HEK293 (cell line): Measurements from ENCODE around the gene FOSL1.
A peak's percentile ranks its signal among the peaks of the same experiment; 100 is the strongest.

Experiments
- CTCF ChIA-PET: fragments of 350-600 bp; formaldehyde crosslinking; extraction: SDS; loops from one replicate; lab custom pipeline; 2021; ENCODE audit warnings: antibody characterized with exemption; lab: Yijun Ruan, JAX
- POLR2A ChIA-PET: fragments of 300-600 bp; formaldehyde crosslinking; extraction: SDS; loops from one replicate; lab custom pipeline; 2020; ENCODE audit warnings: antibody characterized with exemption, inconsistent platforms; lab: Yijun Ruan, JAX
- H3K27ac ChIP-seq: fragments of 200-500 bp; sonication (Bioruptor generic); 2 replicates; pipeline ENCODE4 v1.5.1; 2014; ENCODE audit warnings: low read depth, low read length, control low read depth, inconsistent platforms; ENCODE audit errors: extremely low read depth
- H3K36me3 ChIP-seq, 2 experiments: fragments of 200-500 bp in 1 of 2; sonication (Bioruptor generic) in 1 of 2; 1 replicate in 1 of 2; 2 replicates in 1 of 2; pipeline ENCODE4 v1.5.1; 2014 to 2017; ENCODE audit warnings: inconsistent platforms in 2 of 2, low read length in 2 of 2; ENCODE audit not compliant: control insufficient read depth in 2 of 2, insufficient read depth in 1 of 2
- H3K4me1 ChIP-seq: fragments of 200-500 bp; sonication (Bioruptor generic); 2 replicates; pipeline ENCODE4 v1.5.1; 2014; ENCODE audit warnings: mild to moderate bottlenecking, low read length, inconsistent platforms; ENCODE audit not compliant: control insufficient read depth, insufficient read depth
- H3K4me3 ChIP-seq: 2 replicates; pipeline ENCODE4 v1.5.1; 2011; ENCODE audit warnings: low read depth, mild to moderate bottlenecking, control low read depth, low read length, moderate library complexity
- H3K9me3 ChIP-seq: fragments of 200-500 bp; sonication (Bioruptor generic); 2 replicates; pipeline ENCODE4 v1.5.1; 2014; ENCODE audit warnings: low read depth, low read length, inconsistent platforms; ENCODE audit not compliant: control insufficient read depth, insufficient read depth
- AEBP2 ChIP-seq: fragments of 450-650 bp; formaldehyde crosslinking; IDR thresholded peaks from 2 replicates; pipeline ENCODE4 v1.5.1; 2016; ENCODE audit warnings: missing biosample characterization, missing genetic modification characterization, borderline replicate concordance
- EGR2 ChIP-seq: fragments of 450-650 bp; formaldehyde crosslinking; IDR thresholded peaks from 2 replicates; pipeline ENCODE4 v1.5.1; 2016; ENCODE audit warnings: low read depth, missing biosample characterization, missing genetic modification characterization
- GFI1B ChIP-seq: fragments of 450-650 bp; formaldehyde crosslinking; IDR thresholded peaks from 2 replicates; pipeline ENCODE4 v1.5.1; 2016; ENCODE audit warnings: missing biosample characterization, missing genetic modification characterization
- GLIS2 ChIP-seq: fragments of 450-650 bp; formaldehyde crosslinking; IDR thresholded peaks from 2 replicates; pipeline ENCODE4 v1.5.1; 2016; ENCODE audit warnings: missing biosample characterization, missing genetic modification characterization
- IKZF3 ChIP-seq: fragments of 450-650 bp; IDR thresholded peaks from 2 replicates; pipeline ENCODE4 v1.5.0; 2018; ENCODE audit warnings: missing biosample characterization, mild to moderate bottlenecking, missing genetic modification characterization, moderate library complexity
- KLF10 ChIP-seq: fragments of 450-650 bp; IDR thresholded peaks from 2 replicates; pipeline ENCODE4 v1.5.1; 2018; ENCODE audit warnings: missing biosample characterization, mild to moderate bottlenecking, missing genetic modification characterization
- ZFHX2 ChIP-seq: fragments of 450-650 bp; formaldehyde crosslinking; conservative IDR thresholded peaks from 2 replicates; pipeline ENCODE4 v1.5.1; 2016; ENCODE audit warnings: missing biosample characterization, missing genetic modification characterization
- ZFP69B ChIP-seq: fragments of 450-650 bp; formaldehyde crosslinking; IDR thresholded peaks from 2 replicates; pipeline ENCODE4 v1.5.1; 2016; ENCODE audit warnings: missing biosample characterization, missing genetic modification characterization
- ZNF121 ChIP-seq: fragments of 450-650 bp; formaldehyde crosslinking; IDR thresholded peaks from 2 replicates; pipeline ENCODE4 v1.5.1; 2016; ENCODE audit warnings: missing biosample characterization, missing genetic modification characterization
- ZNF175 ChIP-seq: fragments of 450-650 bp; formaldehyde crosslinking; IDR thresholded peaks from 2 replicates; pipeline ENCODE4 v1.5.1; 2016; ENCODE audit warnings: missing biosample characterization, missing genetic modification characterization
- ZNF280C ChIP-seq: fragments of 450-650 bp; formaldehyde crosslinking; IDR thresholded peaks from 2 replicates; pipeline ENCODE4 v1.5.1; 2016; ENCODE audit warnings: missing biosample characterization, missing genetic modification characterization
- ZNF341 ChIP-seq: fragments of 450-650 bp; formaldehyde crosslinking; IDR thresholded peaks from 2 replicates; pipeline ENCODE4; 2016; ENCODE audit warnings: low read depth, missing biosample characterization, missing genetic modification characterization
- ZNF362 ChIP-seq: fragments of 450-650 bp; formaldehyde crosslinking; IDR thresholded peaks from 2 replicates; pipeline ENCODE4 v1.5.1; 2016; ENCODE audit warnings: missing biosample characterization, missing genetic modification characterization
- ZNF404 ChIP-seq: fragments of 450-650 bp; formaldehyde crosslinking; IDR thresholded peaks from 2 replicates; pipeline ENCODE4 v1.5.1; 2017; ENCODE audit warnings: missing biosample characterization, missing genetic modification characterization
- ZNF416 ChIP-seq: fragments of 450-650 bp; formaldehyde crosslinking; IDR thresholded peaks from 2 replicates; pipeline ENCODE4 v1.5.1; 2016; ENCODE audit warnings: missing biosample characterization, missing genetic modification characterization
- ZNF449 ChIP-seq: fragments of 450-650 bp; formaldehyde crosslinking; IDR thresholded peaks from 2 replicates; pipeline ENCODE4 v1.5.1; 2017; ENCODE audit warnings: missing biosample characterization, mild to moderate bottlenecking, missing genetic modification characterization, moderate library complexity
- ZNF514 ChIP-seq: fragments of 450-650 bp; formaldehyde crosslinking; IDR thresholded peaks from 2 replicates; pipeline ENCODE4 v1.5.1; 2016; ENCODE audit warnings: missing biosample characterization, missing genetic modification characterization
- ZNF518A ChIP-seq: fragments of 450-650 bp; formaldehyde crosslinking; conservative IDR thresholded peaks from 2 replicates; pipeline ENCODE4 v1.5.1; 2016; ENCODE audit warnings: low read depth, missing biosample characterization, missing genetic modification characterization
- ZNF571 ChIP-seq: fragments of 450-650 bp; formaldehyde crosslinking; IDR thresholded peaks from 2 replicates; pipeline ENCODE4 v1.5.0; 2017; ENCODE audit warnings: missing biosample characterization, missing genetic modification characterization
- ZNF664 ChIP-seq: fragments of 450-650 bp; formaldehyde crosslinking; IDR thresholded peaks from 2 replicates; pipeline ENCODE4 v1.5.1; 2016; ENCODE audit warnings: missing biosample characterization, missing genetic modification characterization
- ZNF76 ChIP-seq: fragments of 450-650 bp; formaldehyde crosslinking; IDR thresholded peaks from 2 replicates; pipeline ENCODE4; 2016; ENCODE audit warnings: low read depth, missing biosample characterization, missing genetic modification characterization, borderline replicate concordance
- ZNF768 ChIP-seq: fragments of 450-650 bp; formaldehyde crosslinking; IDR thresholded peaks from 2 replicates; pipeline ENCODE4 v1.5.1; 2018; ENCODE audit warnings: missing biosample characterization, mild to moderate bottlenecking, missing genetic modification characterization

The FOSL1 gene

GRCh38 chr11:65898656-65899355, 1.4 kb downstream of the FOSL1 start:
- H3K4me1 ChIP-seq = no peaks in the 10 kb centered on the region
- H3K9me3 ChIP-seq = no peaks in the 10 kb centered on the region

GRCh38 chr11:65897020-65897471, 3.1 kb downstream of the FOSL1 start:
- CTCF ChIA-PET = interaction anchor here (0.5 to 3.5 kb wide), 6 partner anchors 8 to 96 kb away, joined by 3 to 36 read pairs (median 4); partner anchors contain the start of genes CCDC85B, FIBP and MUS81
- no peaks in the 10 kb centered on the region for H3K4me1 ChIP-seq
- no peaks in the 10 kb centered on the region for H3K9me3 ChIP-seq
- H3K27ac ChIP-seq = no peak overlapping the region
- TF ChIP-seq ZNF518A (tag by site-specific recombination) (no peak), ZNF514 (tag by site-specific recombination) (no peak), ZNF571 (no peak), ZNF362 (tag by site-specific recombination) (no peak), ZNF768 (tag by site-specific recombination) (0 out of 2 replicates have a peak, but pooled peaks have one; percentile 29), ZNF121 (tag by site-specific recombination) (peak; percentile 56; the same call in 1 of the 2 replicates), GFI1B (tag by site-specific recombination) (no peak)
- POLR2A ChIA-PET = interaction anchor here (0.6 to 1.0 kb wide), 2 partner anchors 9 to 14 kb away, joined by 3 read pairs; partner anchors contain the start of gene FIBP
- no peak overlapping the region for H3K4me3 ChIP-seq
- peaks cover 0 to 3% of the 10 kb centered on the region in 2 experiments; a peak in 1 of 3 replicates for H3K36me3 ChIP-seq

More at GRCh38 chr11:65898656-65899355, 1.4 kb downstream of the FOSL1 start:
- CTCF ChIA-PET = interaction anchor here (0.6 to 3.5 kb wide), 8 partner anchors 8 to 280 kb away, joined by 3 to 36 read pairs (median 6); partner anchors contain the start of genes CCDC85B, FIBP and MUS81
- H3K4me3 ChIP-seq = peak overlapping the region; percentile 62
- POLR2A ChIA-PET = interaction anchor here (0.7 to 4.9 kb wide), 2 partner anchors 9 to 787 kb away, joined by 3 to 74 read pairs; partner anchors contain the start of genes CCDC85B, FIBP and TM7SF2
- peak overlapping the region; percentile 25; the same call in 1 of the 2 replicates for H3K27ac ChIP-seq
- TF ChIP-seq ZNF76 (peak; percentile 92), KLF10 (tag by site-specific recombination) (no peak), EGR2 (tag by site-specific recombination) (0 out of 2 replicates have a peak, but pooled peaks have one; percentile 17), ZNF449 (tag by site-specific recombination) (peak; percentile 44; the same call in 1 of the 2 replicates), GLIS2 (tag by site-specific recombination) (no peak), ZFP69B (no peak), ZNF416 (tag by site-specific recombination) (no peak), ZFHX2 (peak; percentile 53), AEBP2 (tag by site-specific recombination) (no peak), IKZF3 (tag by site-specific recombination) (peak; percentile 82; the same call in 1 of the 2 replicates), ZNF341 (0 out of 2 replicates have a peak, but pooled peaks have one; percentile 25), ZNF404 (tag by site-specific recombination) (no peak), ZNF571 (no peak), ZNF280C (tag by site-specific recombination) (no peak), ZNF175 (no peak), ZNF664 (tag by site-specific recombination) (no peak)
- peaks cover 0 to 3% of the 10 kb centered on the region in 2 experiments; a peak in 1 of 3 replicates for H3K36me3 ChIP-seq
